H9 (cell line): Measurements from ENCODE around the gene UCP2. TPM values are rescaled to one million over a fixed set of nuclear protein-coding genes. Genes with fewer than 3 reads are reported as not detected.

Experiments
- DNase-seq: peaks from one replicate; pipeline ENCODE4 v3.0.0-alpha.2; 2017
- H2AFZ ChIP-seq: one replicate; pipeline ENCODE4 v1.6.1; 2013; ENCODE audit warnings: mild to moderate bottlenecking, low read length, control low read depth, moderate library complexity
- H2AK5ac ChIP-seq: 2 replicates; pipeline ENCODE4 v1.6.1; 2013; ENCODE audit warnings: low read length, control low read depth, mixed read lengths; ENCODE audit not compliant: insufficient read length
- H2BK120ac ChIP-seq: one replicate; pipeline ENCODE4 v1.6.1; 2013; ENCODE audit warnings: low read depth, mild to moderate bottlenecking, low read length, control low read depth, inconsistent platforms; ENCODE audit not compliant: poor library complexity, severe bottlenecking
- H2BK12ac ChIP-seq: 2 replicates; pipeline ENCODE4 v1.6.1; 2013; ENCODE audit warnings: low read length, control low read depth, mixed read lengths, low read depth; ENCODE audit not compliant: insufficient read length
- H2BK15ac ChIP-seq: 2 replicates; pipeline ENCODE4 v1.6.1; 2013; ENCODE audit warnings: low read depth, low read length, control low read depth
- H2BK20ac ChIP-seq: one replicate; pipeline ENCODE4 v1.6.1; 2013; ENCODE audit warnings: low read depth, mild to moderate bottlenecking, low read length, control low read depth, inconsistent platforms; ENCODE audit not compliant: poor library complexity, severe bottlenecking
- H2BK5ac ChIP-seq: 2 replicates; pipeline ENCODE4 v1.6.1; 2013; ENCODE audit warnings: low read length, control low read depth, mixed read lengths; ENCODE audit not compliant: insufficient read length
- H3K14ac ChIP-seq: 2 replicates; pipeline ENCODE4 v1.6.1; 2013; ENCODE audit warnings: low read length, control low read depth; ENCODE audit not compliant: insufficient read depth
- H3K18ac ChIP-seq: 2 replicates; pipeline ENCODE4 v1.6.1; 2013; ENCODE audit warnings: low read depth, mild to moderate bottlenecking, mixed read lengths, low read length, control low read depth; ENCODE audit not compliant: insufficient read length
- H3K23ac ChIP-seq: 2 replicates; pipeline ENCODE4 v1.6.1; 2013; ENCODE audit warnings: low read length, control low read depth, mixed read lengths, low read depth; ENCODE audit not compliant: insufficient read length
- H3K23me2 ChIP-seq: 2 replicates; pipeline ENCODE4 v1.6.1; 2013; ENCODE audit warnings: low read depth, mild to moderate bottlenecking, mixed read lengths, low read length, control low read depth; ENCODE audit not compliant: insufficient read length, poor library complexity, severe bottlenecking
- H3K27ac ChIP-seq: 2 replicates; pipeline ENCODE4 v1.5.1; 2013; ENCODE audit warnings: low read length, control low read depth, mixed read lengths, low read depth; ENCODE audit not compliant: insufficient read length
- H3K27me3 ChIP-seq: 2 replicates; pipeline ENCODE4 v1.6.1; 2013; ENCODE audit warnings: low read length, control low read depth, inconsistent platforms; ENCODE audit not compliant: insufficient read depth
- H3K4ac ChIP-seq: 2 replicates; pipeline ENCODE4 v1.6.1; 2013; ENCODE audit warnings: low read depth, mild to moderate bottlenecking, control low read depth, inconsistent platforms, low read length, moderate library complexity
- H3K4me1 ChIP-seq: 2 replicates; pipeline ENCODE4 v1.6.1; 2013; ENCODE audit warnings: low read length, control low read depth, inconsistent platforms; ENCODE audit not compliant: insufficient read depth
- H3K4me2 ChIP-seq: 2 replicates; pipeline ENCODE4 v1.6.1; 2013; ENCODE audit warnings: low read length, control low read depth, mixed read lengths; ENCODE audit not compliant: insufficient read length, insufficient read depth
- H3K56ac ChIP-seq: 2 replicates; pipeline ENCODE4 v1.6.1; 2013; ENCODE audit warnings: low read depth, mild to moderate bottlenecking, mixed read lengths, low read length, control low read depth; ENCODE audit not compliant: insufficient read length
- H3K79me1 ChIP-seq: 2 replicates; pipeline ENCODE4 v1.6.1; 2013; ENCODE audit warnings: low read depth, mild to moderate bottlenecking, moderate library complexity, low read length, control low read depth, inconsistent platforms; ENCODE audit not compliant: insufficient read depth, poor library complexity, severe bottlenecking
- H3K79me2 ChIP-seq: 2 replicates; pipeline ENCODE4 v1.6.1; 2013; ENCODE audit warnings: low read length, control low read depth, inconsistent platforms; ENCODE audit not compliant: insufficient read depth
- H3K9ac ChIP-seq: 2 replicates; pipeline ENCODE4 v1.6.1; 2013; ENCODE audit warnings: low read length, control low read depth, mixed read lengths; ENCODE audit not compliant: insufficient read length; ENCODE audit errors: extremely low read depth
- H3K9me3 ChIP-seq: one replicate; pipeline ENCODE4 v1.6.1; 2013; ENCODE audit warnings: low read depth, low read length, inconsistent platforms; ENCODE audit not compliant: control insufficient read depth
- H3T11ph ChIP-seq: one replicate; pipeline ENCODE4 v1.6.1; 2013; ENCODE audit warnings: mild to moderate bottlenecking, low read length, control low read depth, inconsistent platforms
- H4K20me1 ChIP-seq: one replicate; pipeline ENCODE4 v1.6.1; 2013; ENCODE audit not compliant: control insufficient read depth, insufficient read length, insufficient read depth
- H4K5ac ChIP-seq: 2 replicates; pipeline ENCODE4 v1.6.1; 2013; ENCODE audit warnings: low read depth, mild to moderate bottlenecking, mixed read lengths, low read length, control low read depth; ENCODE audit not compliant: insufficient read length
- H4K8ac ChIP-seq: replicated peaks from 2 replicates; pipeline ENCODE4 v1.6.1; 2013; ENCODE audit warnings: low read length, control low read depth, mixed read lengths, low read depth; ENCODE audit not compliant: insufficient read length
- H4K91ac ChIP-seq: 2 replicates; pipeline ENCODE4 v1.6.1; 2013; ENCODE audit warnings: low read depth, mild to moderate bottlenecking, moderate library complexity, mixed read lengths, low read length, control low read depth; ENCODE audit not compliant: insufficient read length
- H3K27ac Mint-ChIP-seq, 3 experiments: 2 replicates in 2 of 3; 3 replicates in 1 of 3; pipeline ENCODE4 v1.8.0; 2020 to 2021; ENCODE audit warnings: mixed read lengths in 3 of 3, mild to moderate bottlenecking in 1 of 3, moderate library complexity in 1 of 3
- H3K27me3 Mint-ChIP-seq: 2 replicates; pipeline ENCODE4 v1.8.0; 2021; ENCODE audit warnings: low read depth, mild to moderate bottlenecking, moderate library complexity, mixed read lengths
- H3K36me3 Mint-ChIP-seq, 3 experiments: 2 replicates in 2 of 3; 3 replicates in 1 of 3; pipeline ENCODE4 v1.8.0; 2020 to 2021; ENCODE audit warnings: low read depth in 3 of 3, mixed read lengths in 3 of 3; ENCODE audit not compliant: insufficient read depth in 1 of 3
- H3K4me1 Mint-ChIP-seq, 2 experiments: 2 replicates each; pipeline ENCODE4 v1.8.0; 2020; ENCODE audit warnings: mixed read lengths in 2 of 2
- H3K4me3 Mint-ChIP-seq, 2 experiments: 2 replicates in 1 of 2; 3 replicates in 1 of 2; pipeline ENCODE4 v1.8.0; 2020 to 2021; ENCODE audit warnings: mild to moderate bottlenecking in 2 of 2, mixed read lengths in 2 of 2, moderate library complexity in 1 of 2
- H3K9me3 Mint-ChIP-seq, 2 experiments: 2 replicates in 1 of 2; 3 replicates in 1 of 2; pipeline ENCODE4 v1.8.0; 2020; ENCODE audit warnings: mild to moderate bottlenecking in 2 of 2, mixed read lengths in 2 of 2, moderate library complexity in 1 of 2
- WGBS: extraction: QIAGEN DNeasy Blood & Tissue Kit; methylation state at CpG from one replicate; pipeline ENCODE4 v1.1.7; 2013; ENCODE audit warnings: missing lambda C conversion rate, low lambda C conversion rate, mixed read lengths; ENCODE audit not compliant: insufficient read length; ENCODE audit errors: extremely low coverage; 5-methylcytosine and 5-hydroxymethylcytosine counted together
- total RNA-seq: library from RNA; stranded (reverse); gene quantifications from 2 replicates; pipeline ENCODE4 v1.2.1, GENCODE V29; 2021
- TF ChIP-seq, protein P1 (sequence below): fragments of 200-600 bp; sonication (generic); conservative IDR thresholded peaks from 3 replicates; pipeline ENCODE4 v1.8.0; 2021; ENCODE audit warnings: antibody characterized with exemption, mild to moderate bottlenecking

UCP2 gene
- total RNA-seq, 1 experiment from 2014 or later: 62.1 TPM

GRCh38 chr11:74024261-74025029 is 41.8 kb upstream of the UCP2 start:
- no peak overlapping the region for H3K56ac ChIP-seq
- H3K9me3 ChIP-seq: no peaks in the 10 kb centered on the region
- H4K8ac ChIP-seq: no peak overlapping the region
- no peak overlapping the region for H3K4ac ChIP-seq
- H3K27ac ChIP-seq: no peak overlapping the region
- H4K91ac ChIP-seq: no peak overlapping the region
- Mint-ChIP-seq H3K9me3 (no peaks in the 10 kb centered on the region), H3K4me3 (no peak overlapping the region), H3K4me1 (peaks cover 0 to 7% of the 10 kb centered on the region in 2 experiments; a peak in 2 of 4 replicates), H3K27me3 (no peaks in the 10 kb centered on the region), H3K36me3 (peaks cover 0 to 8% (median 7%) of the 10 kb centered on the region in 3 experiments; a peak in 5 of 7 replicates), H3K27ac (no peak overlapping the region)
- no peak overlapping the region for H2BK5ac ChIP-seq
- H2BK120ac ChIP-seq: no peak overlapping the region
- H2BK20ac ChIP-seq: no peak overlapping the region
- no peaks in the 10 kb centered on the region for H3K4me1 ChIP-seq
- H3K4me2 ChIP-seq: no peak overlapping the region
- TF ChIP-seq, protein P1, sequence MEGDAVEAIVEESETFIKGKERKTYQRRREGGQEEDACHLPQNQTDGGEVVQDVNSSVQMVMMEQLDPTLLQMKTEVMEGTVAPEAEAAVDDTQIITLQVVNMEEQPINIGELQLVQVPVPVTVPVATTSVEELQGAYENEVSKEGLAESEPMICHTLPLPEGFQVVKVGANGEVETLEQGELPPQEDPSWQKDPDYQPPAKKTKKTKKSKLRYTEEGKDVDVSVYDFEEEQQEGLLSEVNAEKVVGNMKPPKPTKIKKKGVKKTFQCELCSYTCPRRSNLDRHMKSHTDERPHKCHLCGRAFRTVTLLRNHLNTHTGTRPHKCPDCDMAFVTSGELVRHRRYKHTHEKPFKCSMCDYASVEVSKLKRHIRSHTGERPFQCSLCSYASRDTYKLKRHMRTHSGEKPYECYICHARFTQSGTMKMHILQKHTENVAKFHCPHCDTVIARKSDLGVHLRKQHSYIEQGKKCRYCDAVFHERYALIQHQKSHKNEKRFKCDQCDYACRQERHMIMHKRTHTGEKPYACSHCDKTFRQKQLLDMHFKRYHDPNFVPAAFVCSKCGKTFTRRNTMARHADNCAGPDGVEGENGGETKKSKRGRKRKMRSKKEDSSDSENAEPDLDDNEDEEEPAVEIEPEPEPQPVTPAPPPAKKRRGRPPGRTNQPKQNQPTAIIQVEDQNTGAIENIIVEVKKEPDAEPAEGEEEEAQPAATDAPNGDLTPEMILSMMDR: no peak
- H2BK12ac ChIP-seq: no peak overlapping the region
- H2BK15ac ChIP-seq: no peak overlapping the region
- H3K23me2 ChIP-seq: no peaks in the 10 kb centered on the region
- no peaks in the 10 kb centered on the region for H3K27me3 ChIP-seq
- no peak overlapping the region for H3T11ph ChIP-seq
- no peak overlapping the region for H3K14ac ChIP-seq
- no peaks in the 10 kb centered on the region for H4K20me1 ChIP-seq
- no peak overlapping the region for H4K5ac ChIP-seq
- H3K18ac ChIP-seq: no peak overlapping the region
- DNase-seq: no peak
- H3K9ac ChIP-seq: no peak overlapping the region
- H3K79me1 ChIP-seq: no peaks in the 10 kb centered on the region
- no CpG with 5 or more reads among the region's 2 CpGs for WGBS
- no peak overlapping the region for H3K23ac ChIP-seq
- H2AK5ac ChIP-seq: no peak overlapping the region
- no peaks in the 10 kb centered on the region for H3K79me2 ChIP-seq
- H2AFZ ChIP-seq: no peak overlapping the region
